WTC11 (cell line): ENCODE measurements around the gene SENP1.
A peak's percentile ranks its signal among the peaks of the same experiment; 100 is the strongest.

Experiments
- AFF4 ChIP-seq: sonication (generic); formaldehyde crosslinking; IDR thresholded peaks from 2 replicates; pipeline ENCODE4 v1.8.1; 2023; ENCODE audit warnings: mild to moderate bottlenecking, missing genetic modification reagents, borderline replicate concordance
- ATF2 ChIP-seq: sonication (generic); formaldehyde crosslinking; IDR thresholded peaks from 2 replicates; pipeline ENCODE4 v1.8.1; 2022; ENCODE audit warnings: low read depth, missing genetic modification reagents, borderline replicate concordance
- ATF6 ChIP-seq: sonication (generic); formaldehyde crosslinking; IDR thresholded peaks from 2 replicates; pipeline ENCODE4 v1.8.1; 2023; ENCODE audit warnings: mild to moderate bottlenecking, missing genetic modification reagents
- CTCF ChIP-seq: fragments of 200-600 bp; IDR thresholded peaks from 2 replicates; pipeline ENCODE4 v1.8.0; 2022; ENCODE audit warnings: antibody characterized with exemption
- E2F4 ChIP-seq: sonication (generic); formaldehyde crosslinking; IDR thresholded peaks from 2 replicates; pipeline ENCODE4 v1.8.1; 2022; ENCODE audit warnings: low read depth, mild to moderate bottlenecking, moderate library complexity, missing genetic modification reagents, borderline replicate concordance
- ELF4 ChIP-seq: sonication (generic); formaldehyde crosslinking; IDR thresholded peaks from 2 replicates; pipeline ENCODE4 v1.8.1; 2022; ENCODE audit warnings: low read depth, mild to moderate bottlenecking, moderate library complexity, missing genetic modification reagents
- ESRRA ChIP-seq: sonication (generic); formaldehyde crosslinking; IDR thresholded peaks from 2 replicates; pipeline ENCODE4 v1.8.1; 2022; ENCODE audit warnings: mild to moderate bottlenecking, missing genetic modification reagents, borderline replicate concordance
- HMGA2 ChIP-seq: fragments of 250-450 bp; sonication (Bioruptor Pico); IDR thresholded peaks from 2 replicates; pipeline ENCODE4 v1.4.0; 2021; ENCODE audit warnings: mild to moderate bottlenecking, moderate library complexity
- MAX ChIP-seq: sonication (generic); formaldehyde crosslinking; IDR thresholded peaks from 2 replicates; pipeline ENCODE4 v1.8.0; 2022; ENCODE audit warnings: mild to moderate bottlenecking, missing genetic modification reagents
- SMAD4 ChIP-seq: sonication (generic); formaldehyde crosslinking; IDR thresholded peaks from 2 replicates; pipeline ENCODE4 v1.8.0; 2022; ENCODE audit warnings: mild to moderate bottlenecking, missing genetic modification reagents
- SP1 ChIP-seq: sonication (generic); formaldehyde crosslinking; conservative IDR thresholded peaks from 2 replicates; pipeline ENCODE4 v1.8.1; 2022; ENCODE audit warnings: missing genetic modification reagents
- TEAD4 ChIP-seq: sonication (generic); formaldehyde crosslinking; IDR thresholded peaks from 2 replicates; pipeline ENCODE4 v1.8.0; 2022; ENCODE audit warnings: mild to moderate bottlenecking, missing genetic modification reagents
- ZNF263 ChIP-seq: sonication (generic); formaldehyde crosslinking; IDR thresholded peaks from 2 replicates; pipeline ENCODE4 v1.8.1; 2022; ENCODE audit warnings: low read depth, mild to moderate bottlenecking, moderate library complexity, missing genetic modification reagents
- ZNF512 ChIP-seq: sonication (generic); formaldehyde crosslinking; IDR thresholded peaks from 2 replicates; pipeline ENCODE4 v1.8.1; 2022; ENCODE audit warnings: missing genetic modification reagents, borderline replicate concordance

GRCh38 chr12:48004053-48004941, 101.6 kb downstream of the SENP1 start, which contains the start of gene COL2A1:
- TF ChIP-seq CTCF: no peak
- TF ChIP-seq ZNF512 (CRISPR knock-in tag): no peak
- no peak for TF ChIP-seq ELF4 (CRISPR knock-in tag)
- no peak for TF ChIP-seq ATF6 (CRISPR knock-in tag)
- no peak for TF ChIP-seq AFF4 (CRISPR knock-in tag)
- TF ChIP-seq E2F4: 0 out of 2 replicates have a peak, but pooled peaks have one; percentile 4
- no peak for TF ChIP-seq TEAD4 (CRISPR knock-in tag)
- no peak for TF ChIP-seq ATF2
- TF ChIP-seq HMGA2: no peak
- peak; percentile 59 for TF ChIP-seq SP1 (CRISPR knock-in tag)
- TF ChIP-seq MAX (CRISPR knock-in tag): peak; percentile 33
- TF ChIP-seq ZNF263 (CRISPR knock-in tag): no peak
- no peak for TF ChIP-seq ESRRA (CRISPR knock-in tag)
- TF ChIP-seq SMAD4 (CRISPR knock-in tag): no peak
